Stomach (tissue), 4 donors: Measurements from ENCODE around the gene PKP4.

Source experiments
- EP300 ChIP-seq: sonication (generic); formaldehyde crosslinking; IDR thresholded peaks from one replicate; pipeline ENCODE4 v1.6.1; 2017; ENCODE audit warnings: antibody characterized with exemption
- POLR2AphosphoS5 ChIP-seq, 3 donors: sonication (generic); formaldehyde crosslinking; IDR thresholded peaks; one replicate each; pipeline ENCODE4 v1.6.1; 2016; ENCODE audit warnings: antibody characterized with exemption in 3 of 3
- TF ChIP-seq, protein P1 (sequence below), 7 experiments: fragments of 450-650 bp in 4 of 7; fragments of 200-600 bp in 3 of 7; sonication (generic) in 3 of 7; IDR thresholded peaks; one replicate each; pipeline ENCODE4 v1.5.1; 2016 to 2019; ENCODE audit warnings: antibody characterized with exemption in 7 of 7, control low read depth in 2 of 7, mild to moderate bottlenecking in 1 of 7

DNA sequence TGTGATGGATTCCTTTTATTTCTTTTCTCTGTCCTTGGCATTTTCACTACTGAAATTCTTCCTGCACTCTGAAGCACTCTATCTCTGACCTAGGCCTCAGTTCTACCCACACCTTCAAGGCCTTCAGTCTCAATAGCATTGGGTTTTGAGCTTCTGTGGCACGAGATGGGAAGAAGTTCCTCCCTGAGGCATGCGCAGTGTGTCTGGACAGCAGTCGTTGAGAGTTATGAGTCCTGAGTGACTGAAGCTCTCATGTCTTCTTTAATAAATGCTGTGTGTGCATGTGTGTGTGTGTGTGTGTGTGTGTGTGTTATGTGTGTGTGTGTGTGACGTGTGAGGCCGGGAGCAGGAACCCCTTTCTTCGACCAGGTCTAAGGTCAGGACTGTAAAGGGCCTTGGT lies 242.6 kb downstream of the PKP4 start:
- TF ChIP-seq EP300 (no peak), POLR2AphosphoS5 (IDR thresholded peaks at IDR 0.05) (no peak)
- TF ChIP-seq, protein P1, sequence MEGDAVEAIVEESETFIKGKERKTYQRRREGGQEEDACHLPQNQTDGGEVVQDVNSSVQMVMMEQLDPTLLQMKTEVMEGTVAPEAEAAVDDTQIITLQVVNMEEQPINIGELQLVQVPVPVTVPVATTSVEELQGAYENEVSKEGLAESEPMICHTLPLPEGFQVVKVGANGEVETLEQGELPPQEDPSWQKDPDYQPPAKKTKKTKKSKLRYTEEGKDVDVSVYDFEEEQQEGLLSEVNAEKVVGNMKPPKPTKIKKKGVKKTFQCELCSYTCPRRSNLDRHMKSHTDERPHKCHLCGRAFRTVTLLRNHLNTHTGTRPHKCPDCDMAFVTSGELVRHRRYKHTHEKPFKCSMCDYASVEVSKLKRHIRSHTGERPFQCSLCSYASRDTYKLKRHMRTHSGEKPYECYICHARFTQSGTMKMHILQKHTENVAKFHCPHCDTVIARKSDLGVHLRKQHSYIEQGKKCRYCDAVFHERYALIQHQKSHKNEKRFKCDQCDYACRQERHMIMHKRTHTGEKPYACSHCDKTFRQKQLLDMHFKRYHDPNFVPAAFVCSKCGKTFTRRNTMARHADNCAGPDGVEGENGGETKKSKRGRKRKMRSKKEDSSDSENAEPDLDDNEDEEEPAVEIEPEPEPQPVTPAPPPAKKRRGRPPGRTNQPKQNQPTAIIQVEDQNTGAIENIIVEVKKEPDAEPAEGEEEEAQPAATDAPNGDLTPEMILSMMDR (IDR thresholded peaks at IDR 0.05), result no peak
